Skin epidermis (tissue), 12 donors: ENCODE data around the gene ANKLE1.

Experiments used
- H3K27ac ChIP-seq, 21 experiments: fragments of 200-600 bp; sonication (generic) in 11 of 21; one replicate each; pipeline ENCODE4 v1.5.0; 2020; ENCODE audit warnings: mild to moderate bottlenecking in 3 of 21, inconsistent platforms in 2 of 21, moderate library complexity in 2 of 21
- H3K4me3 ChIP-seq, 7 experiments: fragments of 200-600 bp; sonication (generic) in 2 of 7; one replicate each; pipeline ENCODE4 v1.5.0; 2020; ENCODE audit warnings: inconsistent platforms in 2 of 7, mild to moderate bottlenecking in 2 of 7, moderate library complexity in 1 of 7

ANKLE1 gene

GRCh38 chr19:17303940-17304267, 22.2 kb downstream of the ANKLE1 start:
- H3K27ac ChIP-seq: peak overlapping the region in 4 of 21 experiments; percentile 64 to 87 (median 80)
- H3K4me3 ChIP-seq: no peak overlapping the region

- Histone ChIP-seq H3K27ac (peak overlapping the region in 14 of 21 experiments; percentile 75 to 94 (median 90)), H3K4me3 (peak overlapping the region in 1 of 7 experiments; percentile 50)
Observed at GRCh38 chr19:17304386-17305215, 22.9 kb downstream of the ANKLE1 start.

- Histone ChIP-seq H3K27ac (peak overlapping the region in 16 of 21 experiments; percentile 68 to 94 (median 88)), H3K4me3 (peak overlapping the region; percentile 47 to 72 (median 57))
Observed at GRCh38 chr19:17305216-17305516, 23.5 kb downstream of the ANKLE1 start.

GRCh38 chr19:17305517-17306284, 24.0 kb downstream of the ANKLE1 start, which contains the start of gene MRPL34:
TSS of gene MRPL34 (plus strand) at chr19:17305872. CDS start at chr19:17305893, 21 bp downstream.
- peak within 1 kb of the TSS; percentile 47 to 72 (median 57) for H3K4me3 ChIP-seq
- peak within 1 kb of the TSS; percentile 20 to 94 (median 88) for H3K27ac ChIP-seq

- Histone ChIP-seq H3K27ac (peak overlapping the region in 20 of 21 experiments; percentile 68 to 94 (median 88)), H3K4me3 (peak overlapping the region; percentile 47 to 72 (median 57))
Observed at GRCh38 chr19:17306285-17306714, 24.6 kb downstream of the ANKLE1 start.

GRCh38 chr19:17307876-17308377, 26.2 kb downstream of the ANKLE1 start:
- H3K27ac ChIP-seq: no peak overlapping the region
- H3K4me3 ChIP-seq: no peak overlapping the region

- Histone ChIP-seq H3K4me3 (peak within 1 kb of the TSS; percentile 61 to 97 (median 90)), H3K27ac (peak within 1 kb of the TSS; percentile 65 to 96 (median 88))
Observed at GRCh38 chr19:17309198-17309964, 27.7 kb downstream of the ANKLE1 start, which contains the start of gene DDA1. TSS of gene DDA1 (plus strand) at chr19:17309563. CDS start at chr19:17309655, 92 bp downstream.

GRCh38 chr19:17309965-17310461, 28.3 kb downstream of the ANKLE1 start:
- peak overlapping the region; percentile 61 to 97 (median 90) for H3K4me3 ChIP-seq
- peak overlapping the region; percentile 65 to 96 (median 88) for H3K27ac ChIP-seq

- H3K27ac ChIP-seq: peak overlapping the region in 2 of 21 experiments; percentile 22 to 49
- H3K4me3 ChIP-seq: no peak overlapping the region
Observed at GRCh38 chr19:17311455-17312188, 29.9 kb downstream of the ANKLE1 start.

GRCh38 chr19:17312189-17313113, 30.8 kb downstream of the ANKLE1 start:
- Histone ChIP-seq H3K27ac (peak overlapping the region in 2 of 21 experiments; percentile 22 to 49), H3K4me3 (no peak overlapping the region)

- no peak overlapping the region for H3K4me3 ChIP-seq
Observed at GRCh38 chr19:17314007-17314593, 32.4 kb downstream of the ANKLE1 start.

GRCh38 chr19:17318966-17319365, 37.3 kb downstream of the ANKLE1 start:
- H3K4me3 ChIP-seq: no peak overlapping the region
- H3K27ac ChIP-seq: no peak overlapping the region

More at GRCh38 chr19:17314007-17314593, 32.4 kb downstream of the ANKLE1 start:
- no peak overlapping the region for H3K27ac ChIP-seq

GRCh38 chr19:17319473-17320238, 38.0 kb downstream of the ANKLE1 start:
- H3K27ac ChIP-seq: no peak overlapping the region
- H3K4me3 ChIP-seq: no peak overlapping the region

GRCh38 chr19:17320435-17320834, 38.7 kb downstream of the ANKLE1 start:
- no peak overlapping the region for H3K4me3 ChIP-seq
- no peak overlapping the region for H3K27ac ChIP-seq

GRCh38 chr19:17321655-17322489, 40.2 kb downstream of the ANKLE1 start:
- Histone ChIP-seq H3K27ac (peak overlapping the region in 3 of 21 experiments; percentile 7 to 20 (median 17)), H3K4me3 (no peak overlapping the region)

- H3K27ac ChIP-seq: no peak overlapping the region
Observed at GRCh38 chr19:17322854-17323253, 41.2 kb downstream of the ANKLE1 start.

More at GRCh38 chr19:17322854-17323253, 41.2 kb downstream of the ANKLE1 start:
- no peak overlapping the region for H3K4me3 ChIP-seq
